Measurements from ENCODE around the gene DPY19L2.
"Not testable (repeated sequence)": the region's sequence is repeated elsewhere in the genome, so short reads cannot be mapped to it uniquely, and the experiment has no call there.

Gene DPY19L2

DNA sequence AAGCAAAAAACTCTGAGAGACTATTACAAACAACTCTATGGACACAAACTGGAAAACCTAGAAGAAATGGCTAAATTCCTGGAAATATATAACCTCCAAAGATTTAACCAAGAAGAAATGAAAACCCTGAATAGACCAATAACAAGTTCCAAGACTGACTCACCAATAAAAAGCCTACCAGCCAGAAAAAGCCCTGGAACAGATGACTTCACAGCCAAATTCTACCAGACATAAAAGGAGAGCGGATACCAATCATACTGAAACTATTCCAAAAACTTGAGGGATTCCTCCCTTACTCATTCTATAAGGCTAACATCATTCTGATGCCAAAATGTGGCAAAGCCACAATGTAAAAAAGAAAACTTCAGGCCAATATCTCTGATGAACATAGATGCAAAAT is 18.8 kb downstream of the DPY19L2 start:
- not testable (repeated sequence) for H3K27me3 Mint-ChIP-seq (ENCODE audit: low read depth, poor library complexity); DNase-seq; H3K27ac Mint-ChIP-seq; H3K4me3 Mint-ChIP-seq; H3K4me1 Mint-ChIP-seq
- Mint-ChIP-seq H3K9me3 (peaks cover 40% of the 10 kb centered on the region), H3K36me3 (ENCODE audit: low read depth) (peaks cover 50% of the 10 kb centered on the region)

- H3K27me3 Mint-ChIP-seq (ENCODE audit: low read depth, poor library complexity); H3K4me1 Mint-ChIP-seq; DNase-seq; H3K27ac Mint-ChIP-seq; H3K4me3 Mint-ChIP-seq: not testable (repeated sequence)
- H3K9me3 Mint-ChIP-seq = peaks cover 14% of the 10 kb centered on the region
- H3K36me3 Mint-ChIP-seq (ENCODE audit: low read depth) = peaks cover 28% of the 10 kb centered on the region
Observed at GRCh38 chr12:63643381-63644140, 24.7 kb downstream of the DPY19L2 start.

DNA sequence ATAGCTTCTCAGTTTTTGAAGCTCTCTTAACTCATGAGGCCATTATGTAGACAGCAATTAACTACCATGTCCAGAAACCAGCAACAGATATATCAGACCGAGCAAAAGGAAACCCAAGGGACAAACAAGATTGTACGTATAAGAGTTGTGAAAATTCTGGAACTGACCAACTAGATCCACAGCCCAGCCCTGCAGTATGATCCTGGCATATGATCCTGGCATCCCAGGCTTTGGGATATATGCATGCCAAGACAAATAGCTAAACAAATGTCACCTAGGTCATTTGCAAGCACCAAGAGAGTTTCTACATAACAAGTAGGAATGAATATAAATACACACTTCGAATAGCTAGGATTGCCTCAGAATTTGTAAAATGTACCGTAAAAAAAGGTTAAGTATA is 44.0 kb downstream of the DPY19L2 start:
- not testable (repeated sequence) for H3K27ac Mint-ChIP-seq; H3K4me3 Mint-ChIP-seq; H3K27me3 Mint-ChIP-seq (ENCODE audit: low read depth, poor library complexity); DNase-seq; H3K4me1 Mint-ChIP-seq
- H3K9me3 Mint-ChIP-seq = peaks cover 14% of the 10 kb centered on the region
- H3K36me3 Mint-ChIP-seq (ENCODE audit: low read depth) = peaks cover 17% of the 10 kb centered on the region

DNA sequence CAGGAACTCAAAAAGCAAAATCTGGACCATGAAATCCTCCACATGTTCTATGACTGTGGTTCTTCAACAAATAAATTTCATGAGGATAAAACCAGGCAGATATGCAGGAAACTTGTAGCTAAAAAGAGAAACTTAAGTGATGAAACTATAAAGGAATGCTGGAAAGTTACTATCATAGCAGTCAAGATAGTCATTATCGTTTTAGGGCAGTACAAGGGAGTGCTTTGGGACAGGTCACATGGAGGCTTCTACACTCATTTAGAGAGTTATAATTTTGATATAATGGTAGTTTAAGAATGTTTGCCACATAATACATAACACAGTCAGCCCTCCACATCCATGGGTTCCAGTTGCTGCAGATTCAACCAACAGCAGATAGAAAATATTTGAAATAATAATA is 52.7 kb downstream of the DPY19L2 start:
- not testable (repeated sequence) for DNase-seq; H3K27me3 Mint-ChIP-seq (ENCODE audit: low read depth, poor library complexity); H3K4me3 Mint-ChIP-seq; H3K9me3 Mint-ChIP-seq; H3K27ac Mint-ChIP-seq; H3K4me1 Mint-ChIP-seq; H3K36me3 Mint-ChIP-seq (ENCODE audit: low read depth)

DNA sequence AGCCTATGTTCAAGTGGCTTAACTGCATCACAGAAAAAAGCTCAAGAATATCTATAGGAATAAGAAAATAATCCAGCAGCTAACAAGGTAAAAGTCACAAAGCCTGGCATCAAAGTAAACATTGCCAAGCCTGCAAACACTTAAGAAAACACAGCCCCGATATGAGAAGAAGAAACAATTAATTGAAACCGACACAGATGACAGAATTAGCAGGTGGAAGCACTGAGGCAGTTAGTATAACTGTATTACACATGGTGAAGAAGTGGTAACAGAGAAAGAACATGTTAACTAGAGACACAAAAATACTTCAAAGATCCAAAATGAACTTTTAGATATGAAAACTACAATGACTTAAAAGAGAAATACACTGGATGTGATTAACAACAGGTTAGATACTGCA is 57.0 kb downstream of the DPY19L2 start:
- not testable (repeated sequence) for H3K27me3 Mint-ChIP-seq (ENCODE audit: low read depth, poor library complexity); H3K27ac Mint-ChIP-seq; H3K4me3 Mint-ChIP-seq; H3K36me3 Mint-ChIP-seq (ENCODE audit: low read depth); DNase-seq; H3K4me1 Mint-ChIP-seq; H3K9me3 Mint-ChIP-seq

GRCh38 chr12:63609281-63609680 is 59.0 kb downstream of the DPY19L2 start:
- H3K4me1 Mint-ChIP-seq; DNase-seq; H3K4me3 Mint-ChIP-seq; H3K9me3 Mint-ChIP-seq; H3K27me3 Mint-ChIP-seq (ENCODE audit: low read depth, poor library complexity); H3K36me3 Mint-ChIP-seq (ENCODE audit: low read depth); H3K27ac Mint-ChIP-seq: not testable (repeated sequence)

DNA sequence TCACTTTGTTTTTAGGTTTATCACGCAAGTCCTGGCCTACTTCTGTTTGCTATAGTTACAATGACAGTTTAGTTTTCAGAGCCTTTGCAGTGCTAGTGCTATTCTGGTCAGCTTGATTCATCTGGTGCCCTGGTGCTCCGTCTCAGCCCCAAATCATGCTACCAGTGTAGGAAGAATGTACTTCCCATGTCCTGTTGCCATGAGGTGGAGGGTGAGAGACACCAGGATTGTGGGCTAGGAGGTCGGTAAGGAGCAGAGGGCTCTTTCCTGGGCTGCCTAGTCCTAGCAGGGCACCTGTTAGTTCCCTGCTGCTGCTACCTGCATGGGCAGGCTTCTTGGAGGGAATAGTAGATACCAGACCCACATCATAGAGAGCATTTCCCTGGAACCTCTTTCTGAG is 63.3 kb downstream of the DPY19L2 start:
- H3K27me3 Mint-ChIP-seq (ENCODE audit: low read depth, poor library complexity); H3K27ac Mint-ChIP-seq; DNase-seq; H3K4me3 Mint-ChIP-seq; H3K4me1 Mint-ChIP-seq; H3K9me3 Mint-ChIP-seq: not testable (repeated sequence)
- peaks cover 14% of the 10 kb centered on the region for H3K36me3 Mint-ChIP-seq (ENCODE audit: low read depth)

DNA sequence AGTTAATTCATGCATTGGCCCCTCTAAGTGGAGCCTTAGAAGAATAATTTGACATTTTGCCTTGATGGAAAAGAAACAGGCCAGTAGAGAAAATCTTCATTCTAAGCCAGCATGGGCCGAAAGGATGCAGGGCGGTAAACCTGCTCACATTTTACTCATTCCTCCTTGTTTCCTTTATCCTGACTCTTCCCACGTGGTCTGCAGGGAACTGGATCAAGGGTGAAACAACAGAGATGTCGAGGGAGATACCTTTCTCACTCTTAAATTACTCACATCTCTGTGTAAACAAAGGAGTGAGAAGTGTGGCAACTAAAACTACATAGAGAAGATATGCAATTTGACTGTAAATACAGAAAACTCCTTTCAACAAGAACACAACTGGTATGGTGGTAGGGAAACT is 73.5 kb downstream of the DPY19L2 start:
- peak overlapping the region; percentile 23 for H3K27ac Mint-ChIP-seq

DNA sequence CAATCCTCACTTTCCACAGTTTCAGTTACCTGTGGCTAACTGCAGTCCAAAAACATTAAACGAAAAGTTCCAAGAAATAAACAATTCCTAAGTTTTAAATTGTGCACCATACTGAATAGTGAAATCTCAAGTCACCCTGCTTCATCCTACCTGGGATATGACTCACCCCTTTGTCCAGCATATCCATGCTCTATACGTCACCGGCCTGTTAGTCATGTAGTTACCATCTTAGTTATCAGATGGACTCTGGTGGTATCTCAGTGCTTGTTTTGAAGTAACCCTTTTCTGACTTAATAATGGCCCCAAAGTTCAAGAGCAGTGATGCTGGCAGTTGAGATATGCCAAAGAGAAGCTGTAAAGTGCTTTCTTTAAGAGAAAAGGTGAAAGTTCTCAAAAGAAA is 83.9 kb downstream of the DPY19L2 start:
- H3K4me1 Mint-ChIP-seq; H3K36me3 Mint-ChIP-seq (ENCODE audit: low read depth); H3K27ac Mint-ChIP-seq; DNase-seq; H3K4me3 Mint-ChIP-seq; H3K9me3 Mint-ChIP-seq; H3K27me3 Mint-ChIP-seq (ENCODE audit: low read depth, poor library complexity): not testable (repeated sequence)

More for the DNA sequence above, 73.5 kb downstream of the DPY19L2 start:
- H3K9me3 Mint-ChIP-seq; H3K27me3 Mint-ChIP-seq (ENCODE audit: low read depth, poor library complexity); H3K4me3 Mint-ChIP-seq; DNase-seq: not testable (repeated sequence)
- Mint-ChIP-seq H3K4me1 (peaks cover 11% of the 10 kb centered on the region), H3K36me3 (ENCODE audit: low read depth) (peaks cover 15% of the 10 kb centered on the region)

DNA sequence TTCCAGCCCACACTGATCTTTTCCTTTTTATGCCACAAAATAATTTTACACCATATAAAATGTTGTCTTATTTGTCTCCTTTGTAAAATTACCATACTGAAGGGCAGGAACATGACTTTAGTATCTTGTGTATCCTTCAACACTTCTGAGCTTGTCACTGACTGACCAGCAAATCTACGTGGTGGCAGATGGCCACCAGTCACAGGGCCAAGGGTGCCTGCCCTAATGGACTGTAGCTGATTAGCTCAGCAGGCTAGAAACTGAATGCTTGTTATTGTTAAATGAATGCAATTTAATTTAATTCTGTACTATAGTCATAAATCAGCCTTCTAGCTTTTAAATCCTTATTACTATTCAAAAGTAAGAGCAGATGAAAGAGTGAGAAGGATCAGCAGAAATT is 85.0 kb downstream of the DPY19L2 start:
- H3K4me1 Mint-ChIP-seq; H3K27me3 Mint-ChIP-seq (ENCODE audit: low read depth, poor library complexity); H3K36me3 Mint-ChIP-seq (ENCODE audit: low read depth); DNase-seq; H3K4me3 Mint-ChIP-seq; H3K27ac Mint-ChIP-seq; H3K9me3 Mint-ChIP-seq: not testable (repeated sequence)

- DNase-seq; H3K4me1 Mint-ChIP-seq; H3K4me3 Mint-ChIP-seq; H3K27ac Mint-ChIP-seq; H3K27me3 Mint-ChIP-seq (ENCODE audit: low read depth, poor library complexity); H3K9me3 Mint-ChIP-seq: not testable (repeated sequence)
- H3K36me3 Mint-ChIP-seq (ENCODE audit: low read depth) = peaks cover 19% of the 10 kb centered on the region
Observed at GRCh38 chr12:63577631-63578030, 90.7 kb downstream of the DPY19L2 start.

DNA sequence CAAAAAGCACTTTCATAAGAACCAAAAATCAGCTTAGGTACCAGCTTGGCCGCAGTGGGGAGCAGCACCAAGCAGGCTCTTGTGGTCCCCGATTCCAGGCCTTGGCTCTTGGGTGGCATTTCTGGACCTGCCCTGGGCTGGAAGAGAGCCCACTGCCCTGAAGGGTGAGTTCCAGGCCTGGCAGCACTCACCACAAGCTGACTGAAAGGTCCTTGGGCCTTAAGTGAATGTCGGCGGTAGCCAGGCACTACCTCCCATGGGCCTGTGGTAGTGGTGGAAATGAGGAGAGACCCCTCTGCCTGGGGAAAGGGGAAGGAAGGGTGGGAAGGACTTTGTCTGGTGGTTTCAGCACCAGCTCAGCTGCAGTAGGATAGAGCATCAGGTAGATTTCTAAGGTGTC is 96.3 kb downstream of the DPY19L2 start:
- H3K9me3 Mint-ChIP-seq; H3K27ac Mint-ChIP-seq; H3K4me3 Mint-ChIP-seq; DNase-seq; H3K4me1 Mint-ChIP-seq; H3K27me3 Mint-ChIP-seq (ENCODE audit: low read depth, poor library complexity): not testable (repeated sequence)
- peaks cover 62% of the 10 kb centered on the region for H3K36me3 Mint-ChIP-seq (ENCODE audit: low read depth)

GRCh38 chr12:63558445-63558844 is 109.8 kb downstream of the DPY19L2 start:
- not testable (repeated sequence) for H3K36me3 Mint-ChIP-seq (ENCODE audit: low read depth); DNase-seq; H3K4me1 Mint-ChIP-seq; H3K4me3 Mint-ChIP-seq; H3K27me3 Mint-ChIP-seq (ENCODE audit: low read depth, poor library complexity); H3K27ac Mint-ChIP-seq; H3K9me3 Mint-ChIP-seq

DNA sequence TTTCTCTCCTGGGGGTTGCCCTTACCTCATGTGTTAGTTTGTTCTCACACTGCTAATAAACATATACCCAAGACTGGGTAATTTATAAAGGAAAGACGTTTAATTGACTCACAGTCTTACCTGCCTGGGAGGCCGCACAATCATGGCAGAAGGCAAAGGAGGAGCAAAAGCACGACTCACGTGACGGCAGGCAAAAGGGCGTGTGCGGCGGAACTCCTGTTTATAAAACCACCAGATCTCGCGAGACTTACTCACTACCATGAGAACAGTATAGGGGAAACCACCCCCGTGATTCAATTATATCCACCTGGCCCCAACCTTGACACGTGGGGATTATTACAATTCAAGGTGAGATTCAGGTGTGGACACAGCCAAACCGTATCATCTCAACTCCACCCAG is 116.9 kb downstream of the DPY19L2 start:
- H3K27me3 Mint-ChIP-seq (ENCODE audit: low read depth, poor library complexity); H3K4me1 Mint-ChIP-seq; H3K4me3 Mint-ChIP-seq; H3K9me3 Mint-ChIP-seq; DNase-seq; H3K36me3 Mint-ChIP-seq (ENCODE audit: low read depth); H3K27ac Mint-ChIP-seq: not testable (repeated sequence)

DNA sequence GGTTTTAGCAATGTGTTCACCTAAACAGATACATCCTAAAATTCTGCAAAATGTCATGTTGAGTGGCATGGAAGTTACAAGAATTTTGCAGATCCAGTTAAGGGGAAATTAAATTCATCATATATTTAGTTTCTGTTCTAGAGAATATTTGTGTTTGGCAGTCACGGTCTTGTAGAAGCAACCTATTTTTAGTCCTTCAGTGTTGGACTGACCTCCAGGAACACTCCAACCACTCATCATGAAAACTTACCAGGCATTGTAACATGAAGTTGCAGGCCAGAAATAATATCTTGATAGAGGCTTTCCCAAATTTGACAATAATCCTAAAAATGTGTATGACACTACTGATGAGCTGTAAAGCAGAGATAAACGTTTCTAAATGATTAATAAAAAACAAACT is 119.3 kb downstream of the DPY19L2 start:
- H3K4me3 Mint-ChIP-seq; H3K36me3 Mint-ChIP-seq (ENCODE audit: low read depth); H3K27ac Mint-ChIP-seq; H3K4me1 Mint-ChIP-seq; H3K9me3 Mint-ChIP-seq; DNase-seq; H3K27me3 Mint-ChIP-seq (ENCODE audit: low read depth, poor library complexity): not testable (repeated sequence)
